SK-N-SH (cell line): ENCODE data around the gene PRDM11. TPM values are rescaled to one million over a fixed set of nuclear protein-coding genes. Genes with fewer than 3 reads are reported as not detected.

Experiments
- CTCF ChIA-PET: fragments of 300-600, 350-600 bp; formaldehyde crosslinking; extraction: SDS; loops from one replicate; lab custom pipeline; 2021; lab: Yijun Ruan, JAX
- POLR2A ChIA-PET: fragments of 350-600 bp; sonication (Branson Sonifier 250); formaldehyde crosslinking; extraction: SDS; loops from one replicate; lab custom pipeline; 2020; ENCODE audit warnings: antibody characterized with exemption, inconsistent platforms; lab: Yijun Ruan, JAX
- DNase-seq: peaks from one replicate; pipeline ENCODE4 v3.0.0; 2012
- H2AFZ ChIP-seq: fragments of 200-600 bp; sonication (generic); 2 replicates; pipeline ENCODE4 v1.8.1; 2016; ENCODE audit warnings: antibody characterized with exemption, mild to moderate bottlenecking, low read depth
- H3F3A ChIP-seq: fragments of 200-600 bp; sonication (generic); replicated peaks from 2 replicates; pipeline ENCODE3; 2016; ENCODE audit warnings: antibody characterized with exemption, mild to moderate bottlenecking; ENCODE audit not compliant: insufficient read depth
- H3K27ac ChIP-seq, 2 experiments: fragments of 200-500 bp in 1 of 2; fragments of 200-600 bp in 1 of 2; sonication (Bioruptor generic) in 1 of 2; sonication (generic), shearing (Covaris generic) in 1 of 2; 2 replicates each; pipeline versions ENCODE4 v1.5.1 to v1.6.1; 2014 to 2016; ENCODE audit warnings: low read depth in 2 of 2, inconsistent platforms in 1 of 2, low read length in 1 of 2, mild to moderate bottlenecking in 1 of 2, mixed read lengths in 1 of 2
- H3K27me3 ChIP-seq: fragments of 200-600 bp; sonication (generic), shearing (Covaris generic); 2 replicates; pipeline ENCODE4 v1.6.1; 2016; ENCODE audit warnings: mixed run types; ENCODE audit not compliant: insufficient read depth
- H3K36me3 ChIP-seq, 2 experiments: fragments of 200-500 bp in 1 of 2; fragments of 200-600 bp in 1 of 2; sonication (Bioruptor generic) in 1 of 2; sonication (generic) in 1 of 2; replicated peaks in 1 of 2; 2 replicates each; pipeline versions ENCODE3 to v1.5.1; 2014 to 2016; ENCODE audit warnings: low read length in 1 of 2, mild to moderate bottlenecking in 1 of 2; ENCODE audit not compliant: insufficient read depth in 2 of 2, control insufficient read depth in 1 of 2
- H3K4me1 ChIP-seq, 2 experiments: fragments of 200-500 bp in 1 of 2; fragments of 200-600 bp in 1 of 2; sonication (Bioruptor generic) in 1 of 2; sonication (generic), shearing (Covaris generic) in 1 of 2; 2 replicates each; pipeline versions ENCODE4 v1.5.1 to v1.6.1; 2014 to 2016; ENCODE audit warnings: low read depth in 1 of 2, low read length in 1 of 2, mixed run types in 1 of 2; ENCODE audit not compliant: insufficient read depth in 2 of 2, control insufficient read depth in 1 of 2
- H3K4me2 ChIP-seq: fragments of 200-600 bp; sonication (generic), shearing (Covaris generic); 2 replicates; pipeline ENCODE4 v1.6.1; 2017; ENCODE audit warnings: mixed run types
- H3K4me3 ChIP-seq, 2 experiments: fragments of 200-500 bp in 1 of 2; fragments of 200-600 bp in 1 of 2; sonication (Bioruptor generic) in 1 of 2; sonication (generic), shearing (Covaris generic) in 1 of 2; 2 replicates each; pipeline versions ENCODE4 v1.5.1 to v1.8.1; 2014 to 2016; ENCODE audit warnings: low read depth in 2 of 2, inconsistent platforms in 1 of 2, low read length in 1 of 2, mild to moderate bottlenecking in 1 of 2, mixed read lengths in 1 of 2, moderate library complexity in 1 of 2
- H3K79me2 ChIP-seq: fragments of 200-600 bp; sonication (generic); 2 replicates; pipeline ENCODE4 v1.8.1; 2017; ENCODE audit warnings: mild to moderate bottlenecking; ENCODE audit not compliant: insufficient read depth
- H3K9ac ChIP-seq: fragments of 200-600 bp; sonication (generic); 2 replicates; pipeline ENCODE4 v1.6.1; 2017; ENCODE audit warnings: mixed run types
- H3K9me2 ChIP-seq: fragments of 200-600 bp; sonication (generic); 2 replicates; pipeline ENCODE4 v1.6.1; 2017; ENCODE audit warnings: mixed run types
- H3K9me3 ChIP-seq: fragments of 200-600 bp; sonication (generic); 2 replicates; pipeline ENCODE4 v1.6.1; 2017; ENCODE audit warnings: mixed run types, mild to moderate bottlenecking, moderate library complexity
- H4K20me1 ChIP-seq: fragments of 200-600 bp; sonication (generic); 2 replicates; pipeline ENCODE4 v1.6.1; 2017; ENCODE audit warnings: mild to moderate bottlenecking, mixed run types; ENCODE audit not compliant: insufficient read depth
- ELF1 ChIP-seq: IDR thresholded peaks from 2 replicates; pipeline ENCODE4 v1.4.0; 2012
- EZH2phosphoT487 ChIP-seq: fragments of 200-600 bp; sonication (generic); IDR thresholded peaks from 2 replicates; pipeline ENCODE4 v1.6.1; 2017; ENCODE audit warnings: low read depth, mixed run types, mild to moderate bottlenecking, antibody characterized with exemption, moderate library complexity, borderline replicate concordance
- FOSL2 ChIP-seq: IDR thresholded peaks from 2 replicates; pipeline ENCODE4 v1.4.0; 2012; ENCODE audit warnings: low read depth, mild to moderate bottlenecking, moderate library complexity, borderline replicate concordance
- FOXM1 ChIP-seq: IDR thresholded peaks from 2 replicates; pipeline ENCODE4 v1.4.0; 2012; ENCODE audit warnings: low read depth, mild to moderate bottlenecking
- JUND ChIP-seq: IDR thresholded peaks from 2 replicates; pipeline ENCODE4 v1.4.0; 2012
- MXI1 ChIP-seq: IDR thresholded peaks from 2 replicates; pipeline ENCODE4 v1.6.1; 2012; ENCODE audit warnings: mild to moderate bottlenecking, low read depth, low read length, improper control_type of control experiment
- NFIC ChIP-seq: IDR thresholded peaks from 2 replicates; pipeline ENCODE4 v1.4.0; 2012; ENCODE audit warnings: borderline replicate concordance
- POLR2AphosphoS5 ChIP-seq: IDR thresholded peaks from 2 replicates; pipeline ENCODE4 v1.6.1; 2012; ENCODE audit warnings: low read depth, low read length
- RAD21 ChIP-seq: IDR thresholded peaks from 2 replicates; pipeline ENCODE4 v1.6.1; 2012; ENCODE audit warnings: mild to moderate bottlenecking, low read length
- RFX5 ChIP-seq: IDR thresholded peaks from 2 replicates; pipeline ENCODE4 v1.6.1; 2012; ENCODE audit warnings: mild to moderate bottlenecking, improper control_type of control experiment, low read length
- RXRA ChIP-seq: IDR thresholded peaks from 2 replicates; pipeline ENCODE4 v1.4.0; 2012; ENCODE audit warnings: low read depth, mild to moderate bottlenecking, borderline replicate concordance
- TEAD4 ChIP-seq: IDR thresholded peaks from 2 replicates; pipeline ENCODE4 v1.4.0; 2012; ENCODE audit warnings: mild to moderate bottlenecking, borderline replicate concordance; ENCODE audit not compliant: insufficient read depth
- WGBS: methylation state at CpG from one replicate; pipeline ENCODE4 v1.1.6; 2017; ENCODE audit warnings: low lambda C conversion rate; 5-methylcytosine and 5-hydroxymethylcytosine counted together
- polyA plus RNA-seq, 3 experiments: library from polyadenylated mRNA; depleted of rRNA; stranded (reverse); fragments of >200 nt; gene quantifications; 2 replicates each; pipeline ENCODE4 v1.2.3, GENCODE V29; 2012
- TF ChIP-seq, protein P1 (sequence below): IDR thresholded peaks from 2 replicates; pipeline ENCODE4 v1.6.1; 2012; ENCODE audit warnings: mild to moderate bottlenecking, low read depth, low read length, moderate library complexity
- TF ChIP-seq, protein P2 (sequence below): IDR thresholded peaks from 2 replicates; pipeline ENCODE4 v1.4.0; 2012; ENCODE audit warnings: low read depth, borderline replicate concordance
- TF ChIP-seq, protein P3 (sequence below): fragments of 200-600 bp; sonication (generic); IDR thresholded peaks from 2 replicates; pipeline ENCODE4 v1.6.1; 2017; ENCODE audit warnings: antibody characterized with exemption, mild to moderate bottlenecking, moderate library complexity
- TF ChIP-seq, protein P4 (sequence below): IDR thresholded peaks from 2 replicates; pipeline ENCODE4; 2012
- TF ChIP-seq, protein P5 (sequence below): IDR thresholded peaks from 2 replicates; pipeline ENCODE4 v1.4.0; 2012; ENCODE audit warnings: low read depth

Gene PRDM11
- polyA plus RNA-seq, 1 of the 3 experiments (the other 2 are of a cell fraction): 4.5 TPM

DNA sequence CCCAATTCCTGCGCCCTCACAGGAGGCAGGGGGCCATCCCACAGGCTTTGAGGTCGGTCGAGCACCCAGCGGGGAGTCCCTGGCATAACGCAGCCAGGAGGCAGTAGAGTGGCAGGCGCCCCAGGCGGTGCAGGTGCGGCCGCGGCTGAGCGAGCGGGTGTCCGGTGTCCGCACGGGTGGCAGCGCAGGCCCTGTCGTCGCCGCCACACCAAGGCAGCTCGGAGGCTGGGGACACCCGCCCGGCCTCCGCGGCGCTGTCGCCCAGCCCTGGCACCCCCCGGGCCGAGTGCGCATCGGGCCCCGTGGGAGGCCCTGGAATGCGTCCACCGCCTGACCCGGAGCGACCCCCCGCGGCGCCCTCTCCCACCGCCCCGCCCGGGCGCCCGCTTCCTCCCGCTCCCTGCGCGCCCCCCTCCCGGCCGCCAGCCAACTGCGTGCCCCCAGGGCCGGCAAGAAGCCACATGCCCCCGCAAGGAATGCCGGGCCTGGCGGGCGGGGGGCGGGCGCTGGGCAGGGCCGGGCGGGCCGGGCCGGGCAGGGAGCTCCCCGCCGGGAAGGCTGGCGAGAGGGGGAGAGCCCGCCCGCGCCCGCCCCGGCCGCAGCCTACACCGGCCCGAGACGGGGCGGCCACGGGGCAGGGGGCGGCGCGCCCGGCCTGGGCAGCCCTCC is 33.9 kb downstream of the PRDM11 start:
- Histone ChIP-seq H3F3A (peaks cover 7% of the 10 kb centered on the region), H3K27me3 (no peaks in the 10 kb centered on the region), H4K20me1 (no peaks in the 10 kb centered on the region), H3K27ac (peak overlapping the region; percentile 53 to 60; a peak in 2 of 4 replicates), H3K4me1 (peaks cover 15 to 21% of the 10 kb centered on the region in 2 experiments; a peak in 3 of 4 replicates), H3K9me2 (no peaks in the 10 kb centered on the region), H3K9ac (peak overlapping the region; percentile 61; the same call in 1 of the 2 replicates), H3K9me3 (no peaks in the 10 kb centered on the region), H3K4me2 (peak overlapping the region; percentile 76), H3K79me2 (no peaks in the 10 kb centered on the region), H3K4me3 (peak overlapping the region; percentile 54 to 56), H3K36me3 (peaks cover 3% of the 10 kb centered on the region in 2 experiments), H2AFZ (peak overlapping the region; percentile 80; the same call in 1 of the 2 replicates)
- WGBS: 0% methylated on average over 7 of the region's 78 CpGs
- DNase-seq: peak; percentile 94
- ChIA-PET CTCF (interaction anchor here (0.5 to 1.2 kb wide), 3 partner anchors 13 to 563 kb away, joined by 3 to 4 read pairs (median 3); no protein-coding TSS in a partner anchor), POLR2A (interaction anchor here (1.5 kb wide), 1 partner anchor 33 kb away, joined by 4 read pairs; the partner anchor contains the start of gene PRDM11)
- TF ChIP-seq, protein P1, sequence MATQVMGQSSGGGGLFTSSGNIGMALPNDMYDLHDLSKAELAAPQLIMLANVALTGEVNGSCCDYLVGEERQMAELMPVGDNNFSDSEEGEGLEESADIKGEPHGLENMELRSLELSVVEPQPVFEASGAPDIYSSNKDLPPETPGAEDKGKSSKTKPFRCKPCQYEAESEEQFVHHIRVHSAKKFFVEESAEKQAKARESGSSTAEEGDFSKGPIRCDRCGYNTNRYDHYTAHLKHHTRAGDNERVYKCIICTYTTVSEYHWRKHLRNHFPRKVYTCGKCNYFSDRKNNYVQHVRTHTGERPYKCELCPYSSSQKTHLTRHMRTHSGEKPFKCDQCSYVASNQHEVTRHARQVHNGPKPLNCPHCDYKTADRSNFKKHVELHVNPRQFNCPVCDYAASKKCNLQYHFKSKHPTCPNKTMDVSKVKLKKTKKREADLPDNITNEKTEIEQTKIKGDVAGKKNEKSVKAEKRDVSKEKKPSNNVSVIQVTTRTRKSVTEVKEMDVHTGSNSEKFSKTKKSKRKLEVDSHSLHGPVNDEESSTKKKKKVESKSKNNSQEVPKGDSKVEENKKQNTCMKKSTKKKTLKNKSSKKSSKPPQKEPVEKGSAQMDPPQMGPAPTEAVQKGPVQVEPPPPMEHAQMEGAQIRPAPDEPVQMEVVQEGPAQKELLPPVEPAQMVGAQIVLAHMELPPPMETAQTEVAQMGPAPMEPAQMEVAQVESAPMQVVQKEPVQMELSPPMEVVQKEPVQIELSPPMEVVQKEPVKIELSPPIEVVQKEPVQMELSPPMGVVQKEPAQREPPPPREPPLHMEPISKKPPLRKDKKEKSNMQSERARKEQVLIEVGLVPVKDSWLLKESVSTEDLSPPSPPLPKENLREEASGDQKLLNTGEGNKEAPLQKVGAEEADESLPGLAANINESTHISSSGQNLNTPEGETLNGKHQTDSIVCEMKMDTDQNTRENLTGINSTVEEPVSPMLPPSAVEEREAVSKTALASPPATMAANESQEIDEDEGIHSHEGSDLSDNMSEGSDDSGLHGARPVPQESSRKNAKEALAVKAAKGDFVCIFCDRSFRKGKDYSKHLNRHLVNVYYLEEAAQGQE: no peak
- TF ChIP-seq, protein P2, sequence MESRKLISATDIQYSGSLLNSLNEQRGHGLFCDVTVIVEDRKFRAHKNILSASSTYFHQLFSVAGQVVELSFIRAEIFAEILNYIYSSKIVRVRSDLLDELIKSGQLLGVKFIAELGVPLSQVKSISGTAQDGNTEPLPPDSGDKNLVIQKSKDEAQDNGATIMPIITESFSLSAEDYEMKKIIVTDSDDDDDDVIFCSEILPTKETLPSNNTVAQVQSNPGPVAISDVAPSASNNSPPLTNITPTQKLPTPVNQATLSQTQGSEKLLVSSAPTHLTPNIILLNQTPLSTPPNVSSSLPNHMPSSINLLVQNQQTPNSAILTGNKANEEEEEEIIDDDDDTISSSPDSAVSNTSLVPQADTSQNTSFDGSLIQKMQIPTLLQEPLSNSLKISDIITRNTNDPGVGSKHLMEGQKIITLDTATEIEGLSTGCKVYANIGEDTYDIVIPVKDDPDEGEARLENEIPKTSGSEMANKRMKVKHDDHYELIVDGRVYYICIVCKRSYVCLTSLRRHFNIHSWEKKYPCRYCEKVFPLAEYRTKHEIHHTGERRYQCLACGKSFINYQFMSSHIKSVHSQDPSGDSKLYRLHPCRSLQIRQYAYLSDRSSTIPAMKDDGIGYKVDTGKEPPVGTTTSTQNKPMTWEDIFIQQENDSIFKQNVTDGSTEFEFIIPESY: no peak
- TF ChIP-seq NFIC: peak; percentile 25
- TF ChIP-seq, protein P3, sequence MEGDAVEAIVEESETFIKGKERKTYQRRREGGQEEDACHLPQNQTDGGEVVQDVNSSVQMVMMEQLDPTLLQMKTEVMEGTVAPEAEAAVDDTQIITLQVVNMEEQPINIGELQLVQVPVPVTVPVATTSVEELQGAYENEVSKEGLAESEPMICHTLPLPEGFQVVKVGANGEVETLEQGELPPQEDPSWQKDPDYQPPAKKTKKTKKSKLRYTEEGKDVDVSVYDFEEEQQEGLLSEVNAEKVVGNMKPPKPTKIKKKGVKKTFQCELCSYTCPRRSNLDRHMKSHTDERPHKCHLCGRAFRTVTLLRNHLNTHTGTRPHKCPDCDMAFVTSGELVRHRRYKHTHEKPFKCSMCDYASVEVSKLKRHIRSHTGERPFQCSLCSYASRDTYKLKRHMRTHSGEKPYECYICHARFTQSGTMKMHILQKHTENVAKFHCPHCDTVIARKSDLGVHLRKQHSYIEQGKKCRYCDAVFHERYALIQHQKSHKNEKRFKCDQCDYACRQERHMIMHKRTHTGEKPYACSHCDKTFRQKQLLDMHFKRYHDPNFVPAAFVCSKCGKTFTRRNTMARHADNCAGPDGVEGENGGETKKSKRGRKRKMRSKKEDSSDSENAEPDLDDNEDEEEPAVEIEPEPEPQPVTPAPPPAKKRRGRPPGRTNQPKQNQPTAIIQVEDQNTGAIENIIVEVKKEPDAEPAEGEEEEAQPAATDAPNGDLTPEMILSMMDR: peak; percentile 40

DNA sequence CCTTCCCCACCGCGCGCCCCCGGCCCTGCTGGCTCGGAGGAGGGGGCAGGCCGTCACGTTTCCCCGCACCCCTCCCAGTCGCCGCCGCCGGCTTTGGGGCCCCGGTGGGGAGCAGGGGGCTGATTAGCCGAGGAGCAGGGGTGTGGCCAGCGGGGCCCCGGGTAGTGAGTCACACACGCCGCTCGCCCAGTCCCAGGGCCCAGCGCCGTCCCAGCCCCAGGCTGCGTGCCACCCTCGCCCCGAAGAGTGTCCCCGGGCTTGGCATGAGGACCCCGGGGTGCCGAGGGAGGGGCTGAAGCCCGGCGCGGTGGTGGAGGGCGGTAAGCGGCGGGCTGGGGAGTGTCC is 34.4 kb downstream of the PRDM11 start:
- Histone ChIP-seq H3K4me3 (peak overlapping the region; percentile 44 to 54), H3K9me2 (no peaks in the 10 kb centered on the region), H3F3A (peaks cover 7% of the 10 kb centered on the region), H3K4me2 (peak overlapping the region; percentile 76; the same call in 1 of the 2 replicates), H3K36me3 (peaks cover 3% of the 10 kb centered on the region in 2 experiments), H3K27ac (peak overlapping the region in 1 of 2 experiments; percentile 36; a peak in 1 of 4 replicates), H3K4me1 (peaks cover 15 to 21% of the 10 kb centered on the region in 2 experiments; a peak in 3 of 4 replicates), H3K9ac (peak overlapping the region; percentile 61), H3K27me3 (no peaks in the 10 kb centered on the region), H2AFZ (peak overlapping the region; percentile 80), H4K20me1 (no peaks in the 10 kb centered on the region), H3K9me3 (no peaks in the 10 kb centered on the region), H3K79me2 (no peaks in the 10 kb centered on the region)
- ChIA-PET CTCF (interaction anchor here (0.5 to 1.7 kb wide), 2 partner anchors 11 to 442 kb away, joined by 3 to 5 read pairs; no protein-coding TSS in a partner anchor), POLR2A (interaction anchor here (1.5 kb wide), 1 partner anchor 34 kb away, joined by 4 read pairs; the partner anchor contains the start of gene PRDM11)
- WGBS: 2% methylated on average over 12 of the region's 33 CpGs
- DNase-seq: peak; percentile 87
- TF ChIP-seq FOXM1 (0 out of 2 replicates have a peak, but pooled peaks have one; percentile 22), TEAD4 (no peak), MXI1 (no peak), RFX5 (no peak), EZH2phosphoT487 (no peak), RXRA (no peak), JUND (peak; percentile 16; the same call in 1 of the 2 replicates), RAD21 (no peak), FOSL2 (peak; percentile 58), POLR2AphosphoS5 (0 out of 2 replicates have a peak, but pooled peaks have one; percentile 17), ELF1 (no peak)
- TF ChIP-seq, protein P4, sequence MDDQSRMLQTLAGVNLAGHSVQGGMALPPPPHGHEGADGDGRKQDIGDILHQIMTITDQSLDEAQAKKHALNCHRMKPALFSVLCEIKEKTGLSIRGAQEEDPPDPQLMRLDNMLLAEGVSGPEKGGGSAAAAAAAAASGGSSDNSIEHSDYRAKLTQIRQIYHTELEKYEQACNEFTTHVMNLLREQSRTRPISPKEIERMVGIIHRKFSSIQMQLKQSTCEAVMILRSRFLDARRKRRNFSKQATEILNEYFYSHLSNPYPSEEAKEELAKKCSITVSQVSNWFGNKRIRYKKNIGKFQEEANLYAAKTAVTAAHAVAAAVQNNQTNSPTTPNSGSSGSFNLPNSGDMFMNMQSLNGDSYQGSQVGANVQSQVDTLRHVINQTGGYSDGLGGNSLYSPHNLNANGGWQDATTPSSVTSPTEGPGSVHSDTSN: no peak
- TF ChIP-seq, protein P5, sequence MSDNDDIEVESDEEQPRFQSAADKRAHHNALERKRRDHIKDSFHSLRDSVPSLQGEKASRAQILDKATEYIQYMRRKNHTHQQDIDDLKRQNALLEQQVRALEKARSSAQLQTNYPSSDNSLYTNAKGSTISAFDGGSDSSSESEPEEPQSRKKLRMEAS: peak; percentile 62; the same call in 1 of the 2 replicates
